Right lobe of liver (tissue), 4 donors: Measurements from ENCODE around the gene MAML2.

ENCODE experiments used
- CTCF ChIP-seq, 4 donors: fragments of 200-600 bp in 3 of 4; fragments of 450-650 bp in 1 of 4; IDR thresholded peaks; one replicate each; pipeline versions ENCODE4 v1.5.1 to v1.8.0; 2016 to 2022; ENCODE audit warnings: antibody characterized with exemption in 4 of 4, mild to moderate bottlenecking in 2 of 4
- POLR2A ChIP-seq: fragments of 450-650 bp; IDR thresholded peaks from one replicate; pipeline ENCODE4 v1.6.1; 2017; ENCODE audit warnings: antibody characterized with exemption, mild to moderate bottlenecking
- donor health status: DM: no; HTN: no; CAD: no.
- donor health status: DM: no; HTN: no; CAD: no.
- donor health status: DM: no; HTN: yes; CAD: no.

GRCh38 chr11:96200243-96200642 is 142.8 kb downstream of the MAML2 start:
- TF ChIP-seq POLR2A: no peak
- TF ChIP-seq CTCF (IDR thresholded peaks at IDR 0.05): no peak
